HL-60 (cell line): Measurements from ENCODE around the gene BHLHE40.
A peak's percentile ranks its signal among the peaks of the same experiment; 100 is the strongest.

ENCODE experiments used
- DNase-seq, 2 experiments: peaks; one replicate each; pipeline ENCODE4 v3.0.0-alpha.2; 2010 to 2020; ENCODE audit warnings: low read depth in 1 of 2, low spot score in 1 of 2
- H3K27ac ChIP-seq: fragments of 250-450 bp; sonication (Bioruptor Pico); replicated peaks from 2 replicates; pipeline ENCODE4 v1.5.1; 2020; ENCODE audit warnings: mild to moderate bottlenecking, moderate library complexity
- H3K27me3 ChIP-seq: fragments of 250-450 bp; sonication (Bioruptor Pico); 2 replicates; pipeline ENCODE4 v1.5.1; 2021; ENCODE audit warnings: mild to moderate bottlenecking, moderate library complexity; ENCODE audit not compliant: insufficient read depth, poor library complexity, severe bottlenecking
- H3K4me3 ChIP-seq: replicated peaks from 2 replicates; pipeline ENCODE4 v1.5.1; 2011; ENCODE audit warnings: mild to moderate bottlenecking, control low read depth, low read length; ENCODE audit not compliant: insufficient read depth
- GABPA ChIP-seq: IDR thresholded peaks from 2 replicates; pipeline ENCODE4 v1.6.1; 2012; ENCODE audit warnings: low read depth
- POLR2AphosphoS5 ChIP-seq: IDR thresholded peaks from 2 replicates; pipeline ENCODE4 v1.6.1; 2012; ENCODE audit warnings: low read depth
- REST ChIP-seq: IDR thresholded peaks from 2 replicates; pipeline ENCODE4 v1.6.1; 2012; ENCODE audit warnings: low read depth; ENCODE audit not compliant: insufficient replicate concordance
- SPI1 ChIP-seq: IDR thresholded peaks from 2 replicates; pipeline ENCODE4 v1.6.1; 2012; ENCODE audit warnings: low read depth, mild to moderate bottlenecking, borderline replicate concordance
- TF ChIP-seq, protein P1 (sequence below): IDR thresholded peaks from one replicate; pipeline ENCODE4 v1.5.1; 2011; ENCODE audit warnings: low read length, control low read depth, inconsistent platforms; ENCODE audit not compliant: insufficient read depth

The BHLHE40 gene

DNA sequence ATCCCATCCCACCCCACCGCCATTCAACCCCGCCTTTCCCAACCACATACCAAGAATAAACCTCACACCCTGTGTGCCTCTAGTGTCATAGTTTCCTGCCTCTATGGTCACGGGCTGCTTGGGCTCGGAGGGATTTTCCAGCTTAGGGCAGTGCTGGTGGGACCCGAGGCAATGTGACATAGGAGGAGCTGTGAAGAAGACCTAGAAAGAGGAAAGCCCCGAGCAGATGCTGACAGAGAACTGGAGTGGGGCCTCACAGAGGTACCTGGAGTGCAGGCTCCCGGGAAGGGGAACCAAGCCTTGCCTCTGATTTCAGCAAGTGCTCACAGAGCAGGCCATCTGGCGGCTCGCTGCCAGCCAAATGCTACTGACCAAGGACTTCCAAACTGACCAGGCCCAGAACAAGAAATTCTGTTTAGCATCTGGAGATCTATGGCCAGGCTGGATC, 27.5 kb downstream of the BHLHE40 start:
- DNase-seq: peak in 1 of 2 experiments; percentile 51
- TF ChIP-seq, protein P1, sequence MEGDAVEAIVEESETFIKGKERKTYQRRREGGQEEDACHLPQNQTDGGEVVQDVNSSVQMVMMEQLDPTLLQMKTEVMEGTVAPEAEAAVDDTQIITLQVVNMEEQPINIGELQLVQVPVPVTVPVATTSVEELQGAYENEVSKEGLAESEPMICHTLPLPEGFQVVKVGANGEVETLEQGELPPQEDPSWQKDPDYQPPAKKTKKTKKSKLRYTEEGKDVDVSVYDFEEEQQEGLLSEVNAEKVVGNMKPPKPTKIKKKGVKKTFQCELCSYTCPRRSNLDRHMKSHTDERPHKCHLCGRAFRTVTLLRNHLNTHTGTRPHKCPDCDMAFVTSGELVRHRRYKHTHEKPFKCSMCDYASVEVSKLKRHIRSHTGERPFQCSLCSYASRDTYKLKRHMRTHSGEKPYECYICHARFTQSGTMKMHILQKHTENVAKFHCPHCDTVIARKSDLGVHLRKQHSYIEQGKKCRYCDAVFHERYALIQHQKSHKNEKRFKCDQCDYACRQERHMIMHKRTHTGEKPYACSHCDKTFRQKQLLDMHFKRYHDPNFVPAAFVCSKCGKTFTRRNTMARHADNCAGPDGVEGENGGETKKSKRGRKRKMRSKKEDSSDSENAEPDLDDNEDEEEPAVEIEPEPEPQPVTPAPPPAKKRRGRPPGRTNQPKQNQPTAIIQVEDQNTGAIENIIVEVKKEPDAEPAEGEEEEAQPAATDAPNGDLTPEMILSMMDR: no peak
- TF ChIP-seq SPI1 (no peak), REST (no peak), POLR2AphosphoS5 (no peak), GABPA (no peak)
- Histone ChIP-seq H3K27ac (no peak overlapping the region), H3K4me3 (no peak overlapping the region), H3K27me3 (no peaks in the 10 kb centered on the region)

GRCh38 chr3:5007873-5008272, 28.6 kb downstream of the BHLHE40 start:
- DNase-seq: no peak

GRCh38 chr3:5009506-5010109, 30.4 kb downstream of the BHLHE40 start:
- no peak for TF ChIP-seq GABPA
- no peak for TF ChIP-seq POLR2AphosphoS5
- no peak for TF ChIP-seq REST
- no peak for TF ChIP-seq SPI1
- Histone ChIP-seq H3K4me3 (no peak overlapping the region), H3K27ac (no peak overlapping the region), H3K27me3 (no peaks in the 10 kb centered on the region)
- DNase-seq: no peak

More at GRCh38 chr3:5007873-5008272, 28.6 kb downstream of the BHLHE40 start:
- TF ChIP-seq POLR2AphosphoS5 (no peak), REST (no peak), SPI1 (no peak), GABPA (no peak)
- TF ChIP-seq, protein P1: no peak
- Histone ChIP-seq H3K27me3 (no peaks in the 10 kb centered on the region), H3K4me3 (no peak overlapping the region), H3K27ac (no peak overlapping the region)
